C4-2B (cell line): Measurements from ENCODE around the gene LSAMP.

ENCODE experiments used
- CTCF ChIP-seq: fragments of 450-650 bp; conservative IDR thresholded peaks from 2 replicates; pipeline ENCODE4 v1.5.1; 2017; ENCODE audit warnings: mild to moderate bottlenecking
- ZFX ChIP-seq: fragments of 450-650 bp; IDR thresholded peaks from 2 replicates; pipeline ENCODE4 v1.6.1; 2017

- no peak for TF ChIP-seq CTCF
- TF ChIP-seq ZFX, result no peak
Measured at GRCh38 chr3:115855911-115856310, 589.4 kb downstream of the LSAMP start.
